ENCODE measurements around the gene AUTS2.

AUTS2 gene

DNA sequence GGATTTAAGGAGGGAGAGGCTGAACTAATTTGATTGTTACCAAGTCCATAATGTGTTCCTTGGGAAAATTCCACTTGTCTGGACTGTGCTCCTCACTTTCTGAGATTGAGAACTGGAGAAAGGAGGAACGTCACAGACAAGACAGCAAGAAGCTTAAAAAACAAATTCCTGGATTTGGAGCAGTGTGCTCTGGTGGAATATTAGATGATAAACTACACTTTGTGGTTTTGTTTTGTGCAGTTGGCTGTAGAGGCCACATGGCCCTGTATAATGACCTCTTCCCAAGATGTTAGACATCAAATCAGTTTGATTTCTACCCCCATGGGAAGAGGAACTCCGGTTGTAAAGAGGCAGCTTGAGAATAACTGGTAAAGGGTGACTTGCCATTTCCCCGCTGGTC lies 1112.4 kb downstream of the AUTS2 start:
- Histone ChIP-seq H3K27me3 (no peaks in the 10 kb centered on the region), H3K4me1 (peaks cover 0 to 30% (median 7%) of the 10 kb centered on the region in 4 donors), H3K9me3 (peaks cover 0 to 9% (median 0%) of the 10 kb centered on the region in 3 donors), H3K36me3 (peaks cover 0 to 7% (median 0%) of the 10 kb centered on the region in 3 donors), H3K27ac (no peak overlapping the region), H3K4me3 (no peak overlapping the region)
- intact Hi-C loops (cut with DNase I; ENCODE audit: low total_unique reads): no loop called here
- no peak for DNase-seq
- TF ChIP-seq, protein P1, sequence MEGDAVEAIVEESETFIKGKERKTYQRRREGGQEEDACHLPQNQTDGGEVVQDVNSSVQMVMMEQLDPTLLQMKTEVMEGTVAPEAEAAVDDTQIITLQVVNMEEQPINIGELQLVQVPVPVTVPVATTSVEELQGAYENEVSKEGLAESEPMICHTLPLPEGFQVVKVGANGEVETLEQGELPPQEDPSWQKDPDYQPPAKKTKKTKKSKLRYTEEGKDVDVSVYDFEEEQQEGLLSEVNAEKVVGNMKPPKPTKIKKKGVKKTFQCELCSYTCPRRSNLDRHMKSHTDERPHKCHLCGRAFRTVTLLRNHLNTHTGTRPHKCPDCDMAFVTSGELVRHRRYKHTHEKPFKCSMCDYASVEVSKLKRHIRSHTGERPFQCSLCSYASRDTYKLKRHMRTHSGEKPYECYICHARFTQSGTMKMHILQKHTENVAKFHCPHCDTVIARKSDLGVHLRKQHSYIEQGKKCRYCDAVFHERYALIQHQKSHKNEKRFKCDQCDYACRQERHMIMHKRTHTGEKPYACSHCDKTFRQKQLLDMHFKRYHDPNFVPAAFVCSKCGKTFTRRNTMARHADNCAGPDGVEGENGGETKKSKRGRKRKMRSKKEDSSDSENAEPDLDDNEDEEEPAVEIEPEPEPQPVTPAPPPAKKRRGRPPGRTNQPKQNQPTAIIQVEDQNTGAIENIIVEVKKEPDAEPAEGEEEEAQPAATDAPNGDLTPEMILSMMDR (IDR thresholded peaks at IDR 0.05): no peak

DNA sequence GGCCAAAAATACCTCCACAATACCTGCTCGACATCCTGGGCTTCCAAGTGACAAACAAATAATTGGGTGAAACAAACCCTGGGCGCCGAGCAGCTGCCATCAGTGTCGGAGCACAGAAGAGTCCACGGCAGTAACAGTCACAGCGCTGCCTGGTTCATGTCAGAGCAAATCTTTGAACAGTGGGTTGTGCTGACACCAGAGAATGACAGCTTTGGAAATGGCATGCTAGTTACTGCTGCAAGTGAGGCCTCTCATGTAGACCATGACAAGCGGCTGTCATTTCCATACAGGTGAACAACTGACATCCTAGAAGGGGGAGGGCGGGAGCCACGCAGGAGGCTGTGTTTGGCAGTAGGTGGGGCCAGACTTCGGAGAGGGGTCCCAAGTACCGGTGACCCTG lies 1113.2 kb downstream of the AUTS2 start:
- H3K27ac ChIP-seq: no peak overlapping the region
- no peaks in the 10 kb centered on the region for H3K27me3 ChIP-seq
- DNase-seq: no peak
- TF ChIP-seq, protein P1 (IDR thresholded peaks at IDR 0.05): no peak
- intact Hi-C loops (cut with DNase I; ENCODE audit: low total_unique reads): no loop called here
- no peak overlapping the region for H3K4me3 ChIP-seq
- peaks cover 0 to 9% (median 0%) of the 10 kb centered on the region in 3 donors for H3K9me3 ChIP-seq
- H3K4me1 ChIP-seq: peaks cover 0 to 30% (median 5%) of the 10 kb centered on the region in 4 donors
- H3K36me3 ChIP-seq: peaks cover 0 to 7% (median 0%) of the 10 kb centered on the region in 3 donors

DNA sequence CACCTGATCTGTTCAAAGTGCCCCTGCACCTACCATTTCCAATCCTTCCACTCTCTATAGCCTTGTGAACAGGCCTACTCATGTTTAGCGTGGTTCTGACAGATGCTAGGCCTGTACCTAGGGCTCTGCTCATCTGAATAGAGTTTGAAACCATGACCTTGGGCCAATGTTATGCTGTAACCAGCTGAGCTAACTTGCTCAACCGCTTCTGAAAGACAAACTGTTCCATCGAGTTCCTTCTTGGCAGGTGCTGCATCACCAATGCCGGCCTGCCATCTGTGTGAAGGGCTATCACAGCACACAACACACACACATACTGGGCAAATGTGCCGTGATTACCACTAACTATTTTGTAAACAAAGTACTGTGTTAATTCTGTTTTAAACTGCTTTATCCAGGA lies 1114.7 kb downstream of the AUTS2 start:
- peaks cover 0 to 7% (median 0%) of the 10 kb centered on the region in 3 donors for H3K36me3 ChIP-seq
- H3K9me3 ChIP-seq: peaks cover 0 to 9% (median 0%) of the 10 kb centered on the region in 3 donors
- H3K27me3 ChIP-seq: no peaks in the 10 kb centered on the region
- TF ChIP-seq, protein P1 (IDR thresholded peaks at IDR 0.05): no peak
- intact Hi-C loops (cut with DNase I; ENCODE audit: low total_unique reads): no loop called here
- H3K27ac ChIP-seq: no peak overlapping the region
- peaks cover 0 to 21% (median 10%) of the 10 kb centered on the region in 4 donors for H3K4me1 ChIP-seq
- H3K4me3 ChIP-seq: no peak overlapping the region
- no peak for DNase-seq

DNA sequence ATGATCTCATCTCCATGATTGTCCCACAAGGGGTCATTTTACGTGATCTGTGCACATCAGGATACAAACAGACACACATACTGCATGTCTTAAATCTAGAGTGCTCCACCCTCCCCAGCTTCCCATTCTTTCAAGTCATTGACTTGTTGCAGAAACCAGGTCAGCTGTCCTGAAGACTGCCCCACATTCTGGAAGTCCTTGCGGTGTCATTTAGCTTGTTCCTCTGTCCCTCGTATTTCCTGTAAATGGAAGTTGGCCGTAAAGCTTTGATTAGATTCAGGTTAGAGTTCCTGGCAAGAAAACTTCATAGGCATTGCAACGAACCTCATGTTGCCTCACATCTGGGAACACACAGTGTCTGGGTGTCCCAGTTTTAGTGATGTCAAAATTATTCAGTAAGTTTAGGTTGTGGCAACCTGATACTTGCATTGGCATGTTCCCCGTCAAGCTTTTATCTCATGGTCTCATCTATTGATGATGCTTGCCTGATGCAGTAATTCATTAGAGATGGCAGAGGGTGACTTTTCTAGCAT lies 1116.3 kb downstream of the AUTS2 start:
- no peaks in the 10 kb centered on the region for H3K27me3 ChIP-seq
- H3K9me3 ChIP-seq: peaks cover 0 to 9% (median 0%) of the 10 kb centered on the region in 3 donors
- H3K4me3 ChIP-seq: no peak overlapping the region
- peaks cover 0 to 21% (median 9%) of the 10 kb centered on the region in 4 donors for H3K4me1 ChIP-seq
- no peak for DNase-seq
- peaks cover 0 to 7% (median 0%) of the 10 kb centered on the region in 3 donors for H3K36me3 ChIP-seq
- no peak overlapping the region for H3K27ac ChIP-seq
- intact Hi-C loops (cut with DNase I; ENCODE audit: low total_unique reads): no loop called here
- TF ChIP-seq, protein P1 (IDR thresholded peaks at IDR 0.05): no peak

DNA sequence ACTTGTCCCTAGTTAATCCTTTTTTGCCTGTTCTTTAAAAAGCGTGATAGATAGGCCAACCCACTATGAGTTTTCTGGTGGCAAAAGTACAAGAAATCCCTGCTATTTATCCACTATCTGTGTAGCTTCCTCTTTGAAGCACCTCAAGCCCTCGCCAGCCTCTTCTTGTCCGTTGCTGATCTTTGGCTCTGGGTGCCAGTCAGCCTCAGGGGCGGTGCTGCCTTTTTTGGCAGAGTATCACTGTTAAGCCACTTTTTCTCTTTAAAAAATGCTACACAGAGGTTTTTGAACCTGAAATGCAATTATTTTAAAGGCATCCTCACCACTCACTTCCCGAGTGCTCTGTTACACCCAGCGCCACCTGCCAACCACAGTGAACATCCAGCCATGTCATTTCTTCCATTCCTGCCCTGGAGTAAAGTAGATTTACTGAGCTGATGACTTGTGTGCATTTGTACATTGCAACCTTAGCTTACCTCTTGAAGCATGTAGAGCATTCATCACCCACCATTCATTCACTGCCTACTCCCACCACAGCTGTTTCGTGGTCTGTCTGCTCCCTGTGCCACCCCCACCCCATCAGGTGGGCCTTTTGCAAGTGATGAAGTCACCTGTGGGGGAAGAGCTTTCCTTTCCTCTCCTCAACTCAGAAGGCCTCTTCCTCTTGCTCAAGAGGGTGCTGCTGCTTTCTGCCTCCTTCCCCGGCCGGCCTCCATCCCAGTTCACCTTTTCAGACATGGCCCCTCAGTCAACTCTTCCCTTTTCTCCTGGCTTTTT lies 1119.5 kb downstream of the AUTS2 start:
- TF ChIP-seq, protein P1 (IDR thresholded peaks at IDR 0.05): no peak
- Histone ChIP-seq H3K4me3 (no peak overlapping the region), H3K27me3 (no peaks in the 10 kb centered on the region), H3K9me3 (peaks cover 0 to 9% (median 0%) of the 10 kb centered on the region in 3 donors), H3K36me3 (peaks cover 0 to 7% (median 0%) of the 10 kb centered on the region in 3 donors), H3K4me1 (peaks cover 0 to 20% (median 5%) of the 10 kb centered on the region in 4 donors), H3K27ac (no peak overlapping the region)
- DNase-seq: no peak
- intact Hi-C loops (cut with DNase I; ENCODE audit: low total_unique reads): no loop called here
